Activated B cell treated with CpG ODN at 0.5 μM for 24 hours (primary cell): ENCODE results near the gene MPZ. TPM values are rescaled to one million over a fixed set of nuclear protein-coding genes. Genes with fewer than 3 reads are reported as not detected.
"Not testable (repeated sequence)": the region's sequence is repeated elsewhere in the genome, so short reads cannot be mapped to it uniquely, and the experiment has no call there.

Source experiments
- ATAC-seq: fragments of 200-7000 bp; cut with Tn5 transposase; one replicate; pipeline ENCODE4 v1.10.0; 2021; ENCODE audit warnings: low read depth, mild to moderate bottlenecking, moderate library complexity
- CTCF ChIA-PET: fragments of 350-600 bp; sonication (Branson Sonifier 250); formaldehyde crosslinking; loops from one replicate; lab custom pipeline; 2021; ENCODE audit warnings: antibody characterized with exemption; lab: Charles Lee
- POLR2A ChIA-PET: fragments of 350-600 bp; sonication (Branson Sonifier 250); formaldehyde crosslinking; loops from one replicate; lab custom pipeline; 2021; ENCODE audit warnings: antibody characterized with exemption; lab: Charles Lee
- DNase-seq: peaks from one replicate; pipeline ENCODE4 v3.0.0; 2022
- H3K27ac Mint-ChIP-seq: one replicate; pipeline ENCODE4 v1.8.0; 2020; ENCODE audit warnings: mixed read lengths
- H3K27me3 Mint-ChIP-seq: one replicate; pipeline ENCODE4 v1.8.0; 2021; ENCODE audit warnings: mixed read lengths
- H3K36me3 Mint-ChIP-seq: one replicate; pipeline ENCODE4 v1.8.0; 2021; ENCODE audit warnings: low read depth, mixed read lengths
- H3K4me1 Mint-ChIP-seq: one replicate; pipeline ENCODE4 v1.8.0; 2021; ENCODE audit warnings: mixed read lengths
- H3K4me3 Mint-ChIP-seq: one replicate; pipeline ENCODE4 v1.8.0; 2020; ENCODE audit warnings: mild to moderate bottlenecking, mixed read lengths
- H3K9me3 Mint-ChIP-seq: one replicate; pipeline ENCODE4 v1.8.0; 2020; ENCODE audit warnings: mixed read lengths
- intact Hi-C: fragments of 100-400 bp; cut with micrococcal nuclease; formaldehyde crosslinking; loops from one replicate; pipeline ENCODE4 v1.15.1; 2024
- total RNA-seq: library from RNA; stranded (reverse); gene quantifications from 2 replicates; pipeline ENCODE4 v1.2.3, GENCODE V29; 2022
- TF ChIP-seq, protein P1 (sequence below): fragments of 200-600 bp; IDR thresholded peaks from one replicate; pipeline ENCODE4 v1.8.0; 2022; ENCODE audit warnings: antibody characterized with exemption, mild to moderate bottlenecking

The MPZ gene
- total RNA-seq, 1 donor from 2014 or later: 6.6 TPM

DNA sequence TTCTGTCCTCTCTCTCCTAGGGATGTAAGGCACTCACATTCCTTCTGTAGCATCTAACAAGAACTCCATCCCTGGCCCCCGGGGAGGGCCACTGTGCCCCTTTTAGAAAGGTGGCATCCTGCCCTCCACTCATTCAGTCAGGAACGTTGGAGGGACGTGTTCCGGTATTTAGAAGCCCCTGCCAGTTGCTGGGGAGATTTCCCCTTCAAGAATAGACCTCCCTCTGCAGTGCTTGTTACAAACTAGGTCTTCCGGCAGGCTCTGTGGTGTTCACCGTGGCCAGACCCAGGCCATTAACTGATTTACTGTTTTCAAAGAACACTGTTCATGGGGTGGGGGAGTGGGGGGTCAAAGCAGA, 50.4 kb downstream of the MPZ start:
- no peak for DNase-seq
- CTCF ChIA-PET: interaction anchor here (1.2 kb wide), 1 partner anchor 68 kb away, joined by 4 read pairs; no protein-coding TSS in a partner anchor
- Mint-ChIP-seq H3K4me3 (peak overlapping the region; percentile 73), H3K9me3 (peaks cover 18% of the 10 kb centered on the region), H3K27me3 (peaks cover 57% of the 10 kb centered on the region), H3K27ac (no peak overlapping the region), H3K36me3 (peaks cover 8% of the 10 kb centered on the region), H3K4me1 (peaks cover 30% of the 10 kb centered on the region)
- no peak for ATAC-seq
- TF ChIP-seq, protein P1, sequence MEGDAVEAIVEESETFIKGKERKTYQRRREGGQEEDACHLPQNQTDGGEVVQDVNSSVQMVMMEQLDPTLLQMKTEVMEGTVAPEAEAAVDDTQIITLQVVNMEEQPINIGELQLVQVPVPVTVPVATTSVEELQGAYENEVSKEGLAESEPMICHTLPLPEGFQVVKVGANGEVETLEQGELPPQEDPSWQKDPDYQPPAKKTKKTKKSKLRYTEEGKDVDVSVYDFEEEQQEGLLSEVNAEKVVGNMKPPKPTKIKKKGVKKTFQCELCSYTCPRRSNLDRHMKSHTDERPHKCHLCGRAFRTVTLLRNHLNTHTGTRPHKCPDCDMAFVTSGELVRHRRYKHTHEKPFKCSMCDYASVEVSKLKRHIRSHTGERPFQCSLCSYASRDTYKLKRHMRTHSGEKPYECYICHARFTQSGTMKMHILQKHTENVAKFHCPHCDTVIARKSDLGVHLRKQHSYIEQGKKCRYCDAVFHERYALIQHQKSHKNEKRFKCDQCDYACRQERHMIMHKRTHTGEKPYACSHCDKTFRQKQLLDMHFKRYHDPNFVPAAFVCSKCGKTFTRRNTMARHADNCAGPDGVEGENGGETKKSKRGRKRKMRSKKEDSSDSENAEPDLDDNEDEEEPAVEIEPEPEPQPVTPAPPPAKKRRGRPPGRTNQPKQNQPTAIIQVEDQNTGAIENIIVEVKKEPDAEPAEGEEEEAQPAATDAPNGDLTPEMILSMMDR: no peak
- intact Hi-C loops: no loop called here
- POLR2A ChIA-PET: interaction anchor here (0.6 to 1.1 kb wide), 3 partner anchors 47 to 568 kb away, joined by 3 to 4 read pairs (median 3); no protein-coding TSS in a partner anchor

DNA sequence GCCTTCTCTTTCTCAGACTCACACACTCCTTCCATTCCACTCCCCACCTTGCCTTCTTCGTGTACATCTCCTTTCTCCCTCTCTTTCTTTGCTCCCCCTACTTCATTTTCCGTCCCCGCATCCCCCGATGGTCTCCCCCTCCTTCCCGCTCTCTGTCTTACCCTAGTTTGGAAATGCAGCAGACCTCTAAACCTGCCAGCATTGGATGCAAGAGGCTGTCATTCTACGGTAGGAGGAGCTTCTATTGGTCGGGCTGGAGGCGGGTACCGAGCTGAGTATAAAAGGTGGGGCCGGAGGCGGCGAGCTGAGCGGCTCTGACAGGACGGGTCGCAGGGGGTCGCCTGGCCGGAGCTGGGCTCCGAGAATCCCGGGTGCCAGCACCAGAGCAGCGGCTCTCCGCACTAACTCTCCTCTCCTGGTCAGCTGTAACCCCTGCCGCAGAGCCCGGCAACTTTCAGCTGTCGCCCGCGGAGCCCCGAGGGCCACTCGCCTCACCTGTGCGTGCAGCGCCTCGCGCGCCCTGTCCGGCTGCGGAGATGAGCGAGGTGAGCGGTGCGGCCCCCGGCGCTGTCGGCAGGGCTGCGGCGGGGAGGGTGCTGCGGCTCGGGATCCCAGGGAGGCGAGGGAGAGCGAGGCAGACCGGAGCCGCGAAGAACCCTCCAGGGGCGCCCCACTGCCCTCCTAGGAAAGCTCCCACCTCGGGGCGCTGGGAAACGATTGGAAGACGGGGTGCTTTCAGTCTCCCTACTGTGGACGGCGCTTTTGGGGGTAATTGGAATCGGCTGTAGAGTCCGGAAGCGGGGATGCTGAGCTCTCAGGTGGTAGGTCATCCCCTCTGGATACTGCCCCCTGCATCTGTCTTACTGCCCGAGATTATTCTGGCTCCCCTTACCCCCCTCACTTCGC, 51.1 kb downstream of the MPZ start, which contains the start of gene PCP4L1:
PCP4L1 (plus strand) TSS at position 307 of the 906 bp plus-strand sequence; CDS start at position 537, 230 bp downstream.
- CTCF ChIA-PET: interaction anchor here (1.2 kb wide), 1 partner anchor 68 kb away, joined by 4 read pairs; no protein-coding TSS in a partner anchor
- peak; percentile 86 for ATAC-seq
- Mint-ChIP-seq H3K27me3 (peaks cover 57% of the 10 kb centered on the region), H3K9me3 (peaks cover 18% of the 10 kb centered on the region), H3K4me3 (peak within 1 kb of the TSS; percentile 73), H3K36me3 (peaks cover 8% of the 10 kb centered on the region), H3K4me1 (peaks cover 30% of the 10 kb centered on the region), H3K27ac (no peak within 1 kb of the TSS)
- intact Hi-C loops: no loop called here
- peak; percentile 26 for DNase-seq
- TF ChIP-seq, protein P1: no peak
- POLR2A ChIA-PET: interaction anchor here (0.6 to 1.3 kb wide), 3 partner anchors 9 to 55 kb away, joined by 3 to 4 read pairs (median 3); no protein-coding TSS in a partner anchor

DNA sequence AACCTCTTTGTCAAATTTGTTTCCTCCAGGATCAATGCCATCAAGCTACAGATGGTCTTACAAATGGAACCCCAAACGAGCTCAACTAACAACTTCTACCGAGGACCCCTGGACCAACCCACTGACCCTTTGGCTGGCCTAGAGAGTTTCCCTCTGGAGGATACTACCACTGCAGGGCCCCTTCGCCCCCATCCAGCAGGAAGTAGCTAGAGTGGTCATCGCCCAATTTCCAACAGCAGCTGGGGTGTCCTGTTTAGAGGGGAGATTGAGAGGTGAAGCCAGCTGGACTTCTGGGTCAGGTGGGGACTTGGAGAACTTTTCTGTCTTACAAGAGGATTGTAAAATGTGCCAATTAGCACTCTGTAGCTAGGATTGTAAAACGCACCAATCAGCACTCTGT, 52.7 kb downstream of the MPZ start:
- H3K4me3 Mint-ChIP-seq, DNase-seq, H3K36me3 Mint-ChIP-seq: not testable (repeated sequence)

DNA sequence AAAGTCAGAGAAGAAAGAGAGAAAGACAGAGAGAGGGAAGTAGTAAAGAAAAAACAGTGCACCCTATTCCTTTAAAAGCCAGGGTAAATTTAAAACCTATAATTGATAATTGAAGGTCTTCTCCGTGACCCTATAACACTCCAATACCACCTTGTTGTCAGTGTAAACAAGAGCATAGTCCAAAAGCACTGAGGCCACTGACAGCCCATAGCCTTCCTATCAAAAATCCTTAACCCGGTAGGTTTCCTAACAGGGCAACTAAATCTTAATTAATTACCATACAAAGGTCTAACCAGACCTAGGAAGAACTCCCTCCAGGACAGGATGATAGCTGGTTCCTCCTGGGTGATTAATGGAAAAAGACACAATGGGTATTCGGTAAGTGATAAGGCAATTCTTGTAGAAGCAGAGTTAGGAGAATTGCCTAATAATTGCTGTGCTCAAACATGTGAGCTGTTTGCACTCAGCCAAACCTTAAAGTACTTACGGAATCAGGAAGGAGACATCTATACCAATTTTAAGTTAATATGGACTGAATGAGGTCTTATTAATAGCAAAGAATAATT, 53.7 kb downstream of the MPZ start:
- POLR2A ChIA-PET, H3K27ac Mint-ChIP-seq, intact Hi-C loops, H3K36me3 Mint-ChIP-seq, H3K4me3 Mint-ChIP-seq, ATAC-seq, CTCF ChIA-PET, DNase-seq: not testable (repeated sequence)
- Mint-ChIP-seq H3K4me1 (peaks cover 22% of the 10 kb centered on the region), H3K9me3 (peaks cover 18% of the 10 kb centered on the region), H3K27me3 (peaks cover 53% of the 10 kb centered on the region)

More for the DNA sequence above, 52.7 kb downstream of the MPZ start:
- Mint-ChIP-seq H3K9me3 (peaks cover 18% of the 10 kb centered on the region), H3K27me3 (peaks cover 53% of the 10 kb centered on the region), H3K4me1 (peaks cover 30% of the 10 kb centered on the region)
- CTCF ChIA-PET: interaction anchor here (1.5 kb wide), 1 partner anchor 34 kb away, joined by 3 read pairs; no protein-coding TSS in a partner anchor
- intact Hi-C loops, POLR2A ChIA-PET, H3K27ac Mint-ChIP-seq, ATAC-seq: not testable (repeated sequence)

DNA sequence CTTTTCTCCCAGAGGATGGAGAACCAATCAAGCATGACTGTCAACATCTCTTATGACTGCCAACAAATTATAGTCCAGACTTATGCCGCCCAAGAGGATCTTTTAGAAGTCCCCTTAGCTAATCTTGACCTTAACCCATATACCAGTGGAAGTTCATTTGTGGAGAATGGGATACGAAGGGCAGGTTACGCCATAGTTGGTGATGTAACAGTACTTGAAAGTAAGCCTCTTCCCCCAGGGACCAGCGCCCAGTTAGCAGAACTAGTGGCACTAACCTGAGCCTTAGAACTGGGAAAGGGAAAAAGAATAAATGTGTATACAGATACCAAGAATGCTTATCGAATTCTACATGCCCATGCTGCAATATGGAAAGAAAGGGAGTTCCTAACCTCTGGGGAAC, 54.5 kb downstream of the MPZ start:
- ATAC-seq, POLR2A ChIA-PET, intact Hi-C loops, H3K36me3 Mint-ChIP-seq, H3K27ac Mint-ChIP-seq, H3K4me3 Mint-ChIP-seq, DNase-seq, CTCF ChIA-PET: not testable (repeated sequence)
- Mint-ChIP-seq H3K4me1 (peaks cover 16% of the 10 kb centered on the region), H3K27me3 (peaks cover 49% of the 10 kb centered on the region), H3K9me3 (peaks cover 18% of the 10 kb centered on the region)

Other genes starting within 250 kb of the MPZ start
- 154 and 158 TPM in 2 replicates for gene ARHGAP30, start 240.1 kb downstream of the MPZ start, total RNA-seq
- gene NECTIN4, start 220.4 kb downstream of the MPZ start, total RNA-seq: not detected in 2 replicates
- gene KLHDC9, start 211.6 kb downstream of the MPZ start, total RNA-seq: 2.9 and 3.6 TPM in 2 replicates
- 43.8 and 67.9 TPM in 2 replicates for gene PFDN2, start 191.9 kb downstream of the MPZ start, total RNA-seq
- 40.5 and 43.9 TPM in 2 replicates for gene NIT1, start 191.9 kb downstream of the MPZ start, total RNA-seq
- gene DEDD, start 177.3 kb downstream of the MPZ start, total RNA-seq: 39.5 and 40.5 TPM in 2 replicates
- 107 and 127 TPM in 2 replicates for gene UFC1, start 156.0 kb downstream of the MPZ start, total RNA-seq
- gene USP21, start 150.5 kb downstream of the MPZ start, total RNA-seq: 31.9 and 38.1 TPM in 2 replicates
- 31.5 and 40.7 TPM in 2 replicates for gene PPOX, start 143.5 kb downstream of the MPZ start, total RNA-seq
- 40.7 and 41.7 TPM in 2 replicates for gene B4GALT3, start 132.5 kb downstream of the MPZ start, total RNA-seq
- gene ADAMTS4, start 110.9 kb downstream of the MPZ start, total RNA-seq: not detected in 2 replicates
- gene NDUFS2, start 107.6 kb downstream of the MPZ start, total RNA-seq: 69.1 and 73.9 TPM in 2 replicates
- gene FCER1G, start 94.7 kb downstream of the MPZ start, total RNA-seq: 0.60 and 0.69 TPM in 2 replicates
- not detected in 2 replicates for gene APOA2, start 86.3 kb downstream of the MPZ start, total RNA-seq
- gene TOMM40L, start 83.9 kb downstream of the MPZ start, total RNA-seq: 11.7 and 12.4 TPM in 2 replicates
- gene NR1I3, start 71.8 kb downstream of the MPZ start, total RNA-seq: 0.15 TPM in 1 of 2 replicates, not detected in the other
- not detected in 2 replicates for gene PCP4L1, start 51.2 kb downstream of the MPZ start, total RNA-seq
- gene SDHC, start 4.4 kb upstream of the MPZ start, total RNA-seq: 160 and 179 TPM in 2 replicates
- gene CFAP126, start 57.9 kb upstream of the MPZ start, total RNA-seq: not detected in 2 replicates
- 6.2 and 8.6 TPM in 2 replicates for gene FCGR2A, start 195.5 kb upstream of the MPZ start, total RNA-seq
- gene HSPA6, start 214.6 kb upstream of the MPZ start, total RNA-seq: 4.0 and 4.5 TPM in 2 replicates
- gene FCGR3A, start 239.8 kb upstream of the MPZ start, total RNA-seq: 0.24 and 0.47 TPM in 2 replicates